SH-SY5Y (cell line): ENCODE data around the gene STAC2.

Experiments used
- GATA2 ChIP-seq: IDR thresholded peaks from 2 replicates; pipeline ENCODE4 v1.6.1; 2011; ENCODE audit warnings: mild to moderate bottlenecking, low read depth, low read length
- GATA3 ChIP-seq: IDR thresholded peaks from 2 replicates; pipeline ENCODE4 v1.6.1; 2011; ENCODE audit warnings: low read depth, mild to moderate bottlenecking, low read length, moderate library complexity

STAC2 gene

GRCh38 chr17:39222866-39223834 is 2.6 kb downstream of the STAC2 start:
- TF ChIP-seq GATA3 (no peak), GATA2 (no peak)

DNA sequence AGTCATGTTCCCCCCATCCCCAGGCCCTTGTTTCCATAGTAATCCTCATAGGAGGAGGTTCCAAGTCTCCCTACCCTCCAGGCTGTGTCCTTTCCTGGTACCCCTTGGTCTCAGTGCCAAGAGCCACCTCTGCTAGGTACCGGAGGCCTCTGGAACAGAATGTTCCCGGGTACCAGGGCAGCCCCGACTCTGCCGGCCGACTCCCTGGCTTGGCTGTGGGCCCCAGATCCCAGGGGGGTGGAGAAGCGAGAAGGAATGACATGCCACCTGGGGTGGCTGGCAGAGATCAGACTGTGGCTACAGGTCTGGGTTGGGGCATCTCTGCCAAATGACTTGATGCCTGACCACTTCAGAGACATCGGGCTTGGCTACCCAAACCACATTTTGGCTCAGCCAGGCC is 3.6 kb downstream of the STAC2 start:
- TF ChIP-seq GATA2 (no peak), GATA3 (no peak)

- TF ChIP-seq GATA3 (no peak), GATA2 (no peak)
Observed at GRCh38 chr17:39221572-39221971, 4.2 kb downstream of the STAC2 start.

DNA sequence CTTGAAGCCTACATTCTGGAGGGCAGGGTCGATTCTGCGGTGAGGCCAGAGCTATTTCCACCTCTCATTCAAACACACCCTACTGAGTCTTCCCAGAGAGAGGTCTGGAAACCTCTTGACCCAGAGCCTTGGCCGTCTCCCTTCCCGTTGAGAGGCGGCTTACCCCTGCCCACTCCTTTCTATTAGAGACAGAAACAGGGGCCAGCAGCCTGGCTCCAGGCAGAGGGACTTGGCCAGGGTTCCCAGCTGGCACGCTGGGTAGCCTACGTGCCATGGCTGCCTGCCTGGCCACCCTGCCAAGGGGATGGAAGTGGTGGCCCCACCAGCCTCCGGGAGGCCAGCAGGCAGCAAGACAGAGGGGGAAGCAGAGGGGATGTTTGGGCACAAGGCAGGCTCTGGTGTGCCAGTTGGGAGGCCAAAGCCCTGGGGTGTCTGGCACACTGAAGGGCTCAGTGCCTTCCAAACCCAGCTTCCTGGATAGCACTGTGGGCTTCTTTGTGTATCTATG is 6.0 kb downstream of the STAC2 start:
- no peak for TF ChIP-seq GATA2
- TF ChIP-seq GATA3: no peak

DNA sequence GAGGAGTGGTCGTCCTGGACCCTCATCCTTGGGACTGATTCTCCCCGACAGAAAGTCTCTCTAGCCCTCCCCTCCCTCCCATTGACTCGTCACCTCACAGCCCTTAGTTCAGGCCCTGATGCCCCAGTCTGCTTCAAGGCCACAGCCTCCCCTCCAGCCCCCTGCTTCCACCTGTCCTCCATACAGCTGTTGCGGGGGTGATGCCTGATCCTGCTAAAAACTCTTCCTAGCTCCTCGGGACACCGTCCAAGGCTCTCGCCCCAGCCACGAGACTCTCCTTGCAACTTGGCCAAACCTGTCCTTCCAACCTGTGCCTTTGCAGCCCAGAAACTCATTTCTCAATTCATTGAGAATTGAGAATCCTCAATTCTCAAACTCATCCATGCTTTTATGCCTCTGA is 6.8 kb downstream of the STAC2 start:
- TF ChIP-seq GATA3: no peak
- no peak for TF ChIP-seq GATA2

GRCh38 chr17:39217734-39218369 is 7.9 kb downstream of the STAC2 start:
- TF ChIP-seq GATA3 (no peak), GATA2 (no peak)

- TF ChIP-seq GATA2 (no peak), GATA3 (no peak)
Observed at GRCh38 chr17:39213852-39214251, 11.9 kb downstream of the STAC2 start.

DNA sequence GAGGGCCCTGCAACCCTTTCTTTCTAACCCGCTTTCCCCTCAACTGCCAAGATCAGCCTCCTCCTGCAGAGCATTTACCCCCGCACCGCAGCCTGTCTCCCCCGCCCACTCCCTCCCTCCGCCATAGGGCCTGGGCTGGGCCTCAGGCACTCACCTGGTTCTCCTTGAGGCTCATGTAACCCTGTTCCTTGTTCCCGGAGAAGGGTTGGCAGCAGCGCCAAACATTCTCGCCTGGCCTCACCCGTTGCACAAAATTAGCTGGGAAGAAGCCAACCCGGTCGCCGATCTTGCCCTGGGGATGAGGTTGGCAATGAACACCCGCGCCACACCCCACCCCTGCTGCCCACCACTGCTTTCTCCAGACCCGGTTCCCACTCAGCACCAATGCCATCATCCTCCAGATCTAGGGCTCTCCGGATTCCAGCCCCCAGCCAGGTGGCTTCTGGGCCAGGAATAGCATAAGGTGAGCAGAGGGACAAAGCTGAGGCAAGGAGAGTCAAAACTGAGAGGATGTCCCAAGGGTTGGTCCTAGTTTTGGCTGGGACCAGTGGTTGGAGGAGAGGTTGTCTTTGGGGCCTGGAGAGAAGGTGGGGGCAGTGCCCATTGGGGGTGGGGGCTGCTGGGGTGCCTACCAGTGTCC is 12.8 kb downstream of the STAC2 start:
- no peak for TF ChIP-seq GATA3
- TF ChIP-seq GATA2: no peak

DNA sequence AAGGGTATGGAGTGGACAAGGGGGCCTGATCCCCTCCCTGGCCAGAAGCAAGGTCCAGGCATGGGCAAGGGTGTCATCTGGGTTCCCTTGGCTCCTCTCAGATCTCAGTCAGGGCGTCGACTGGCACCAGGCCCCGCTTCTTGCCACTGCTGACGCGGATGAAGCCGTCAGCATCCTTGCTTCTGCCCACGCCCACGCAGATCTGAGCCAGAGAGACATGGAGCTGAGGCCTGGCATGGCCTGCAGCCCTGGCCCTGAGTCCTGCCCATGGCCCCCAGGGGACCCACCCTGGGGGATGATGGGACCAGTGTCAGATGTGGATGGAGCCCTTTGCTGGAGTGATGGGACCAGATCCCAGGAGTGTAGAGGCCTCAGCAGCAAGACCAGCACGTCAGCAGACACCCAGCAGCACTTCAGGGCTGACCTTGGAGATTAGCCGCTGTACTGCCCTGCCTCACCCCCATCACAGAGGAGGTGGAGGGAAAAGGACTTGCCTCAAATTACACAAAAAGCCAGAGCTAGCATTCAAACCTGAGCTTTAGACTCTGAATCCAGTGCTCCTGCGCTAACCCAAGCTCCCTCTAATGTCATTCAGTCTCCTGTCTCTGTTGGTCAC is 13.4 kb downstream of the STAC2 start:
- no peak for TF ChIP-seq GATA3
- no peak for TF ChIP-seq GATA2

GRCh38 chr17:39210093-39210434 is 15.7 kb downstream of the STAC2 start:
- no peak for TF ChIP-seq GATA2
- TF ChIP-seq GATA3: no peak

GRCh38 chr17:39209317-39210092 is 16.2 kb downstream of the STAC2 start:
- TF ChIP-seq GATA2: no peak
- no peak for TF ChIP-seq GATA3

DNA sequence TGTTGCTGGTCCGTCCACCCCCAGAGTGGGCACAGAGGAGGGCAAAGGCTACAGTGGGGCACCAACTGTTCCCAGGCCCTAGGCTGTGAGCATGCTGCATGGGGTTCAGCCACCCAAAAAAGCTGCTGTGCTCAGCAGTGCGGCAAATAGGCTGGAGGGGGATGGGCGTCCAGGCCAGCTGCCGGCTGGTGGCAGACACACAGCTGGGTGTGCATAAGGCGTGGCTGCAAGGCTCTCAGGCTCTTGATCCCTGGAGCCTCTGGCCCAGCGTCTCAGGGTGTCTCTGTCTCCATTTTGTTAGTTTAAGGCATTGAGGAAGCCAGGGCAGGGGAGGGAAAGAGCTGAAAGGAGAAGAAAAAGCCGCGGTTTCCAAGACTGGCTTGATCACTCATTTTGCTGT is 16.9 kb downstream of the STAC2 start:
- TF ChIP-seq GATA2: no peak
- no peak for TF ChIP-seq GATA3

GRCh38 chr17:39208136-39208535 is 17.6 kb downstream of the STAC2 start:
- TF ChIP-seq GATA2 (no peak), GATA3 (no peak)

GRCh38 chr17:39205112-39205526 is 20.6 kb downstream of the STAC2 start:
- no peak for TF ChIP-seq GATA2
- no peak for TF ChIP-seq GATA3
